ENCODE measurements around the gene IFIH1.
A peak's percentile ranks its signal among the peaks of the same experiment; 100 is the strongest.

IFIH1 gene

DNA sequence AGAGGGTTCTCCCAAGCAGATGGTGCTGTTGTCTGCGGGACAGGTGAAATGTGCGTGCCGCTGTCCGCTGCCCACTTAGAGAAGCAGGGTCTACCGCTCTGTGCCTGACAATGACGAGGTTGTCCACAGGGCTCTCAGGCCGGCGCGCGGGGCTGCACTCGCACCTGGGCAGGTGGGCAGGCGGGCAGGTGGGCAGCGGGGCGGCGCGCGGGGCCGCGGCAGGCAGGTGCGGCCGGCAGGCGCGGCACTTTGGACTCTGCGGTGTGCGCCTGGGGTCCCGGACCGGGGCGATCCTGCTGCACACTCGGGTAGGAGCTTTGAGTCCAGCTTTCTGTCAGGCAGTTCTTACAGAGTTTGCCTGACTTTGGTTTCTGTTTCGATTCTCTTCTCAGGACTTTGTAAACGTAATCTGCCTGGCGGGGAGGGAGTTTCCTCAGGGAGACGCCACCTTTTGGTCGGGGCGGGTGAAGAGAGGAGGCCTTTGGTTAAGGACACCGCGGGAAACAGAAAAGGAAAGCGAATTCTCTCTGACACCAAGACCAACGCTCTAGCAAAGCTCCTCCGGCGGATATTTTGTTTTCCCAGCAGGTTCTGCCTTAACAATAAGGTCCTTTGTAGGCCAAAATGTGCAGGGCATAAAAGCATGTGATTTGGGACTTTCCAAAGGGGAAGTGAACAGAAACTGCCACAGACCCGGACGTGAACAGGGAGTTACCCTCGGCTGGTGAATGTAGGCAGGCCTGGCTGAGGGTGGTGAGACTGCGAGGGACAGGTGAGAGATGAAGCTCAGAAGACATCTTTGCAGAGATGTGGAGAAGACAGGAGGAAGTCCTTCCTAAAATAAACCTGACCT is at the start of gene IFIH1:
IFIH1 (minus strand) TSS at position 357 of the 853 bp plus-strand sequence. CDS start 377 bp downstream, outside the sequence.
- DNase-seq: peak; percentile 27 to 85 (median 66)
- intact Hi-C loops (cut with DNase I): no loop called here

DNA sequence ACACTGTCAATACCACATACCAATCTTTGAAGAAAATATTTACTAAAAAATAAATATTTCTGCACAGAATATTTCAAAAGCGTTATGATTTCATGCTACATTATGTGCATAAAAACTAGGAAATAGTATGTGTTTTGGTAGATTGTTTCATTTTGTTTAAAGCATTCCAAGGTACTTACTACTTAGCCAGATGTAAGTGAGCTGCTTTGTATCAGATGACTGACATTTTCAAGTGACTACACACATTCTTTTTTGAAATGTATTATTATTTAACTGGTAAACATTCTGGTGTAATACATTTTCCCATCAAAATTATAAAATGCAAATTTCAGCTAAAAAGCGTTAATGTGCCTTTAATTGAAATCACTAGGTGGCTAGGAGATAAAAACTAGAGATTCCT is 46.9 kb upstream of the IFIH1 start:
- no peak for DNase-seq
- intact Hi-C loops (cut with DNase I): no loop called here

DNA sequence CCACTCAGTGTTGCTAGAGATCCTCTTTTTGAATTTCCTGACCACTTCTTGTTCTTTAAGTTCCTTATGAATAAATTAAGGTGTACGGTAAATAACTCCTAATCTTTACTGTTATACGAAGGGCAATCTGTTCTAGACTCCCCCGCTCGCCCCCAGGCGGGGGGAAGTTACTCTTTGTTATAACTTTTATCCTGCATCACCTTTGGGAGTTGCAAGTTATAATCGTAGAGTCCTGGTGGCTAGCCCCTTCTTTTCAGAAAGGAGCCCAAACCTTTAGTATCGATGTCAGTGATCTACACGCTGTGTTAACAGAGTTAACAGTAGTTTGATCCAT is 26.1 kb upstream of the IFIH1 start:
- intact Hi-C loops (cut with DNase I): no loop called here
- DNase-seq: peak in 8 of 42 donors; percentile 2 to 34 (median 16)

DNA sequence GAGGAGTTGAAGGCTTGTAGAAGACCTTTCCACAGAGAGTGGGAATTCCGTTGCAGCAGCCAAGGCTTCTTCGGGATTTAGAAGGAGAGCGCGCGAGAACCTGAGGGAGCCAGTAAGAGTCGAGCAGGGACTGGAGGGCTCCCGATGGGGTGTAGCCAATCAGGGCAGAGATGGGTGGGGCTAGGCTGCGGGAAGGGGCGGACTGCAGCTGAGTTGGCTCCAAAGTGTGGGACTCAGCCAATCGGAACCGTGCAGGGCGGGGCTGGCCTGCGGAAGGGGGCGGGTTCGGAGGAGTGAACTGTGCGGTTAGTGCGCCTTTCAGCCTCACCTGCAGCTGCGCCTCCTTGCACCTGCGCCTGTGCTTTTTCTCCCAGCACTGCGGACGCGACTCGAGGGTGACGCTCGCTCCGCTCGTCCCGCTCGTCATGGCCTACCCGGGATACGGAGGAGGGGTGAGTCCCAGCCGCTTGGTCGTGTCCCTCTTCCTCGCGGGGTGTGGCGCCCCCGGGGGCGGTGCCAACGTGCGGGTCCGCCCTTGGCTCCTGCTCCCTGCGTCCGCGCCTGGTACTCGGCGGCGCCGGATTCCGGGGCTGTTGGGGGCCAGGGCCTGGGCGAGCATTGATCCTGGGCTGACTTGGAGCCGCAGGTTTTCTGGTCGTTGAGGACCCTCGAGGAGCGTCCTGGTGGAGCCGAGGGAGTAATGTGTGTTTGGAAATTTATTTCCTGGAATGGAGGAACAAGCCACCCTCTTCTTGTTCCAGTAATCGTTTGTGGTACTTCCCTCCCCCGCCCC is 25.5 kb upstream of the IFIH1 start, which contains the start of gene GCA:
GCA (plus strand) TSS at position 309 of the 793 bp plus-strand sequence; CDS start at position 426, 117 bp downstream.
- peak; percentile 96 to 100 (median 99) for DNase-seq
- intact Hi-C loops (cut with DNase I): no loop called here

DNA sequence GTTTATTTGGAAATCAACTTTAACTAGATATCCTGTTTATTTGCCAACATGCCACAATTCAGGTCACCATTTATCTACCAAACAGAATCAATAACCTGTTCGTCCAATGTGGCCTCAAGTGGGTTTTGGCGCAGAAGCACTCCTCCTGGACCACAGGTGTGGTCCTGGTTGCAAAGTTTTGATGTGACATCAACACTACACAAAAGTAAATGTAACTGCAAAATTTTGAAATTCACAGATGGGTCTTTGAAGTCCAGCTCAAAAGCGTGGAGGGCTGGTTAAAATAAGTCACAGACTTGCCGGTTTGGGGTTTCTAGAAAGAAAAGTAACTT is 25.0 kb upstream of the IFIH1 start:
- intact Hi-C loops (cut with DNase I): no loop called here
- no peak for DNase-seq

DNA sequence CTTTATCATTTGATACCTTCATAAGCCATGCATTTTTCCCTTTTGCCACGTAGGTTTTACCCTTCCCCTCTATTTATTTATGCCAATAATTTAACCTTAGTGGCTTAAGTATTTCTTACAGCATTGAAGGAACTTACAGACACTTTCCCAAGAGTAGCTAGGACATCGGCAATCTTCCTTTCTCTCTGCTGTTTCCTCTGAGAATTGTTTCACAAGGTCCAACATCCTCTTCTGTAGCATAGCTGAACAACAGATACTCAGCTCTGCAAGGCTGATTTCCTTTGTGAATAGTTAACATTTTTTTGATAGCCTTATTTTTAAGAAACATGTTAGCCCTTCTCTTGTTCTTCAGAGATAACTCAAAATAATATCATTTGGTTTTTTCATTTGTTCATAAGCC is 24.4 kb upstream of the IFIH1 start:
- intact Hi-C loops (cut with DNase I): no loop called here
- no peak for DNase-seq

DNA sequence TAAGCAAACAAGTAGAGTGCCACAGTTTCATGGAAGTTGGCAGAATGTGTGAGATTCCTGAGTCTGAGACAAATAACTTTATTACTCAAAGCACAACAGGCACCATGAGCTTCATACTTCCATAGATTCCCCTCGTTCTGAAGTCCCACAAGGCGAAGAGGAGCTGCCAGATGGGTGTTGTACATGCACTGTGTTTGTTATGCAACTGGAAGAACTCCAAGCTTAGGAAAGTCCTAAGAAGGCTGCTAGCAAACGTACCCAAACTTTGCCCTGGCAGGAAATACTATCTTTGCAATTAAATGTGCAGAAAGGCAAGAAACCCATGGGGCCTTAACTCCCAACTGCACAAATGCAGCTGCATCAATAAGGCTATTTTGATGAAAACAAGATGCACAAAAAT is 23.8 kb upstream of the IFIH1 start:
- DNase-seq: no peak
- intact Hi-C loops (cut with DNase I): no loop called here

DNA sequence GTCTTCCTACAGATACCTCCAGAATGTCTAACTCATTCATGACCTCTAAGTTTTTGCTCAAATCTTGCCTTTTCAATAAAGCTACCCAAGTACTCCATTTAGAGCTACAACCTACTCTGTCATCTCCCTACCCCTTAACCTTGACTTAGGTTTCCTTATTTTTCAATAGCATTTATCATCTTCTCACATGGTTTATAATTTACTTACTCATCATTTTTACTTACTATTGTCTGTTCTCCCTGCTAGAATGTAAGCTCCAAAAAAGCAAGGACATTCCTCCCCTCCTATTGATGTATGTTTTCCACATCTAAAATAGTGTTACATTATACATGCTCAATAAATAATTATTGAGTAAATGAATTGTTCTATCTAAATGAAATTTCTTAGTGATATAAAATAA is 22.3 kb upstream of the IFIH1 start:
- intact Hi-C loops (cut with DNase I): no loop called here

DNA sequence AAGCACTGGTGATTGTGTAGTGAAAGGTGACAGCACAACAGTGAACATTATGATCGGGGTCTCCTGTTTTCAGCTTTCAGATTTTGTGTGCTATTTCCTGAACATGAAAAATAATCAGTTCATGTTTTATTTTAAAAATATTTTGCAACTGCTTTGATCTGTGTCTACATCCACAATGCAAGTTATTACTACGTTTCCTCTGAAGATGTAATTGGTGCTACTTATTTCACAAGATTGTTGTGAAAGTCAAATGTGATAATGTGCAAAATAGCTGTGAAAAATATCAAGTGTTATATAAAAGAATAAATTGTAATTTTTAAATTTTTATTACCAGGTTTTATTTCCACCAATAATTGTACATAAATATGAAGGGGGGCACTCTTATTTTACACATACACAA is 19.4 kb upstream of the IFIH1 start:
- intact Hi-C loops (cut with DNase I): no loop called here
- DNase-seq: no peak

More for the DNA sequence above, 22.3 kb upstream of the IFIH1 start:
- no peak for DNase-seq

DNA sequence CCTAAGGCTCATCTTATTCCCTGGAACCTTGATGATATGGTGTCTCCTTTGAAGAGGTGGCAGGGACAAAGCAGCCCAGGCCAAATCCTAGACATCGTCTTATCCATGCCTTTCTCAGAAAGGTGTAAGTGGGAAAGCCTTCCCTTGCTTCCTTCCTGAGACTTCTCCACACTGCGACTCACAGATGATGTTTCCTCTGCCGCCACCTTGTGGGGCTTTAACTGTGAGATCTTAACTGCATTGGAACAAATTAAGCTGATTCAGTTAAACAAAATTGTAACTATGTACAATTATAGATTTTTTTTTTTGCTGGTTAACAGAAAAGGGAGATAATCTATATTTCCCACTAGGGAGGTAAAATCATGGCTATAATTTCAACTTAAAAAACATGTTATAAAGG is 15.5 kb upstream of the IFIH1 start:
- peak in 30 of 42 donors; percentile 12 to 75 (median 40) for DNase-seq
- intact Hi-C loops (cut with DNase I): no loop called here

DNA sequence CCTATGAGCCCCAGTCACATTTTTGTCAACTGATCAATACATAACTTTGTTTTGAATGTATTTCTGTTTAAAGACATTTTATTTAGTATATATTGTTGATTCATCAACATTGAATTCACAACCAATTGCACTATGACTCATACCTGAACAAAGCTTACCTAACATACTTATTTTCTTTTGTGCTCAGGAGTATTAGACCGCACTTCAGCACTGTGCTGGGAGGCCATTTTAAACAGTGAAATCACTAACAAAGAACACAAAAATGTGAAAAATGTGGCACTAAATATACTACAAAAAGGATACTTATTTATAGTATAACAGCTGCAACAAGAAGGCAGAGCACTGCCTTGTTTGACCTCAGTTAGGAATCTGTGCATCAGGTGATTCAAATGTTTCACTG is 12.4 kb upstream of the IFIH1 start:
- intact Hi-C loops (cut with DNase I): no loop called here
- DNase-seq: no peak

DNA sequence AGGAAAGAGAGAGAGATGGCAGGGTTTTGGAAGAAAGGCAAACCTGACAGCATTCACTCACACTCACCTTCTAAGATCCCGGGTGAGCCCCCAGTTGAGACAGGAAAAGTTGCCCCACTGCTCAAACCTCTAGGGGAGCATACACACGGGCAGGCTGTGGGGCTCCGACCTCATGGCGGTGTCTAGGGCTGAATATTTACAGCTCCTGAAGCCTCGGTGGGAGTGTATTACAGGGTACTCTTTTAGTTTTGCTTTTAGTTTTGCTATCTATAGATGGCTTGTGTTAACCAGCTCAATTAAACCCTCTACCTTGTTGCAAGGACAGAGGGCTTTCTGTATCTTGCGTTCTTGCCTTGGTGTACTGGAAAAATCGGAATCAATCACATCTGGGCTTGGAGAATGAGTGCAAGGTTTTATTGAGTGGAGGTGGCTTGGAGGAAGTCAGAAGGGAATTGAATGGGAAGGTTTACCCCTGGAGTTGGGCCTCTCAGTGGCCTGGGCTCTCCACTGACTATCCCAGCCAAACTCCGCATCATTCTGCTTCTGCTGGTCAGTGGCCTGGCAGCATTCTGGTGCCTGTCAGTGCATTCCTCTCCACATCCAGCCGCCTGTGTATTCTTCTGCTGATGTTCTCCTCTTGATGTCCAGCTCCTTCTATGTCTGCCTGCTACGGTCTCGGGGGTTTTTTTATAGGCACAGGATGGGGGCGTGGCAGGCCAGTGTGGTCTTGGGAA is 10.1 kb upstream of the IFIH1 start:
- intact Hi-C loops (cut with DNase I): no loop called here
- DNase-seq: no peak

DNA sequence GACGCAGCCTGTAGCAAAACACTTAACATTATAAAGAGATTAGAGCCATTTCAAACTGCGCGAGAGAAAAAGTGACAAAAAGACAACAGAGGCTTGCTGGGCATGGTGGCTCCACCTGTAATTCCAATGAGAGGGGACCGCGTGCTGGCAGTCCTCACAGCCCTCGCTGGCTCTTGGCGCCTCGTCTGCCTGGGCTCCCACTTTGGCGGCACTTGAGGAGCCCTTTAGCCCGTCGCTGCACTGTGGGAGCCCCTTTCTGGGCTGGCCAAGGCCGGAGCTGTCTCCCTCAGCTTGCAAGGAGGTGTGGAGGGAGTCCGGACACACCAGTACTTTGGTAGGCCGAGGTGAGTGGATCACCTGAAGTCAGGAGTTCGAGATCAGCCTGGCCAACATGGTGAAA is 9.3 kb upstream of the IFIH1 start:
- intact Hi-C loops (cut with DNase I): no loop called here
- no peak for DNase-seq

DNA sequence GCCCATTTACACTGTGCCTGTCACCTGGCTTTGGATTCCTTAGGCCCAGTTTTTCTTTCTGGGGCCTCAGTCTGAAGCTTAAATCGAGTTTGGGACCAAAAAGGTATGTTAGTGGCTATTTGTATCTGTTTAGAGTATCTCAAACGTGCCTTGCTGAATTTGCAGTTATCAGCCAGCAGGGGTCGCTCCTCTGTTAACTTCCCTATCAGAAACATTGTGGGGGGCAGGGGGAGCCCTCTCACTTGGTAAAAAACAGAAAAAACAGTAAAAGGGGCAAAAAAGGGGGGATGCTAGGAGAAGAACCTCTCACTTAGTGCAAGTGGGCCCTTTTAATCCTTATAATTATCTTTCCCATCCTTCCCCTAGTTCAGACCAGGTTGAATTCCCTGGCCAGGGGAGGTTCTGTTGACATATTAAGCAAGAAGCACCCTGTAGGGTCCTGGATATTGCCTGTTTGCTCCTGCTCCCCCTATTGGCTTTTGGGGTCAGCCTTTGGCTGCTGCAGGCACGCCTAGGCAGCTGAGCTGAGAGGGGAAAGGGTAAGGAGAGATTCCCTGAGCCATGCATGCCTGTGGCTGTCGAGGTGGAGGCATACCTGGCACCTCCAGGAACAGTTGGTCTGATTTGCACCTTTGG is 8.8 kb upstream of the IFIH1 start:
- DNase-seq: no peak
- intact Hi-C loops (cut with DNase I): no loop called here

DNA sequence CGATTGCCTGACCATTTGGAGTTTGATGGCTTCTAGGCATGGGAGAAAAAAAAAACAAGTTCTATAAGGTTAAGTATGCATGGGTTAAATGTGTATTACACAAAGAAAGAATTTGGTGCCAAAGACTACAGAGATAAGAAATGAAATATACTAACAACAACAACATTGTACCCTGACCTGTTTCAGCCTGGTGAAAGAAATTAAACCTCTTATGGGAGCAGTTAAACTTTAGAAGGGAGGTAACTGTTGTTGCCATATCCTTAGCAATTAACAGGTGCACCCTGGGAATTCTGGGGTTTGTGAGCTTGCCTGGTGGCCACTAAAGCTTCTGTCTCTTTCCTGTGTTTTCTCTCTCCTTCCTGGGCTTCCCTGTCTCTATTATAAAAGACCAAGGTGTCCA is 6.5 kb upstream of the IFIH1 start:
- intact Hi-C loops (cut with DNase I): no loop called here
- DNase-seq: no peak

DNA sequence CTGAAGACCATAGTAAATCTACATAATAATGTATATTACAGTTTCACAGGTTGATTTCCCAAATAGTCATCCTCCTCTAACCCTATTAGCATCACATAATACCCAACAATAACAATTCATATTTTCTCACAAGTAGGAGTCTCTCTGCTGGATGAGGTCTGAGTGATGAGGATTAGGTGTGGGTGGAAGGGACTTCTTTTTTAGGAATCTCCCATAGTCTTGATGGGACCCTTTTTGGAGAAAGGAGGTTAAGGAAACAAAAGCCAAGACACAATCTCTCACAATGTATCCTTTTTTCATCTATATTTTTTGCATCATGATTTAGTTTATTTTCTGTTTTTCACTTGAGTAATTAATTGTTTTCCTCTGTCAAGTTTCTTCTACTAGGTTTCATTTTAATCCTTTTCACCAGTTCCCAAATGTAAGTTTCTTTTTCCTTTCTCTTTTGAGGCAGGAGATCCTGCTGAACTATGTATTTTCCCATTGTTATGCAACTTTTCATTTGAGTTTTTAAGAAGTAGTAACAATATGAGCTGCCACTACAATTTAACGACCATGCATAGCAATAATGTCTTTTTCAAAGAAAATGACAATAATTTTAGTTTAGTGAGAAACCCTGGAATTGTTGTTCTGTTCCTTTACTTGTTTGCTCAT is 2.5 kb upstream of the IFIH1 start:
- intact Hi-C loops (cut with DNase I): no loop called here
- no peak for DNase-seq

DNA sequence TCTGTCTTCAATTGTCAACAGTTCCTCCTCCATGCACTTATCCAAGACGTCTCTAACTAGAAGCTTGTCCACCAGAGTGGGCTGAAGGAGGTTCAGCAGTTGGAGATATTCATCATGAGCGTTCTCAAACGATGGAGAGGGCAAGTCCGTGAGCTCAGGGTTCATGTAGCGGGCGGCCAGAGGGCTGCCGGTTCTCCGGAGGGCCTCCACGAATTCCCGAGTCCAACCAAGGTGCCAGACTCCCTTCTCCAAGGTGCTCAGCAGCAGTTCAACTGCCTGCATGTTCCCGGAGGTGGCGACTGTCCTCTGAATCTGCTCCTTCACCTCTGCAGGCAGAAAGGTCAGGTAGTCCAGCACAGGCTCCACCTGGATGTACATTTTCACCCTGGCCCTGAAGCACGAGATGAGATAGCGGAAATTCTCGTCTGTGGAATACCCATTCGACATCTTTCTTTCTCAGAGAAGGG is 590 bp downstream of the IFIH1 start:
- intact Hi-C loops (cut with DNase I): no loop called here

DNA sequence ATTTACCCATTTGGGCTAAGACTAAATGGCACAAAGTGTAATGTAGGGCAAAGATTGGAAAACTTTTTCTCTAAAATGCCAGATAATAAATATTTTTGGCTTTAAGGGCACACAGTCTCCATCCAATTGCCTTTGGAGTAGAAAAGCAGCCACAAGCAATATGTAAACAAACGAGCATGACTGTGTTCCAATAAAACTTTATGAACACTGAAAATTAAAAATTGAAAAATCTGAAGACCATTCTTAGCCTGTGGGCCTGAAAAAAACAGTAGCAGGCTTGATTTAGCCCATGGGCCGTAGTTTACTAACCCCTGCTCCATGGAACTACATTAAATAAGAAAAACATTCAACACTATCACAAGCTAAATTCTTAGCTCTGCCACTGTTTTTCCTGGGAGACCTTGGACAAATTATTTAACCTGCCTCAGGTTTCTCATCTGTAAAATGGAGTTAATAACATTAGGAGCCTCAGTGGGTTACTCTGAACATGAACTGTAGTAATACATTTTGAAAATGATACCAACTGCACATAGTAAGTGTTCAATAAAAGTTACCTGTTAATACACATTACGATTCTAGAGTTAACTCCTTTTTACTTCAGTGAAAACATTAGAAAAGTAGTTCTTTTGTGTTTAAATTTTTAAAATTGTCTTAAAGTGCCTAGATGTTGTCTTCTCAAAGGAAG is 1.3 kb downstream of the IFIH1 start:
- intact Hi-C loops (cut with DNase I): no loop called here
- no peak for DNase-seq

More for the DNA sequence above, 590 bp downstream of the IFIH1 start:
- DNase-seq: peak in 4 of 42 donors; percentile 3 to 40 (median 7)

Measured in head of caudate nucleus (tissue), 42 donors.